Rectal smooth muscle tissue (tissue), 1 donor: ENCODE measurements around the gene KRT24.

ENCODE experiments used
- H3K27ac ChIP-seq: one replicate; pipeline ENCODE4 v1.7.0; 2013; ENCODE audit warnings: low read depth, low read length, inconsistent platforms
- H3K27me3 ChIP-seq: one replicate; pipeline ENCODE4 v1.7.0; 2013; ENCODE audit warnings: low read length; ENCODE audit not compliant: control insufficient read depth, insufficient read depth
- H3K36me3 ChIP-seq: one replicate; pipeline ENCODE4 v1.7.0; 2013; ENCODE audit warnings: low read length; ENCODE audit not compliant: control insufficient read depth, insufficient read depth
- H3K4me1 ChIP-seq: one replicate; pipeline ENCODE4 v1.7.0; 2013; ENCODE audit warnings: low read length; ENCODE audit not compliant: control insufficient read depth, insufficient read depth
- H3K4me3 ChIP-seq: one replicate; pipeline ENCODE4 v1.7.0; 2013; ENCODE audit warnings: low read length
- H3K9ac ChIP-seq: one replicate; pipeline ENCODE4 v1.7.0; 2013; ENCODE audit warnings: low read length

The KRT24 gene

DNA sequence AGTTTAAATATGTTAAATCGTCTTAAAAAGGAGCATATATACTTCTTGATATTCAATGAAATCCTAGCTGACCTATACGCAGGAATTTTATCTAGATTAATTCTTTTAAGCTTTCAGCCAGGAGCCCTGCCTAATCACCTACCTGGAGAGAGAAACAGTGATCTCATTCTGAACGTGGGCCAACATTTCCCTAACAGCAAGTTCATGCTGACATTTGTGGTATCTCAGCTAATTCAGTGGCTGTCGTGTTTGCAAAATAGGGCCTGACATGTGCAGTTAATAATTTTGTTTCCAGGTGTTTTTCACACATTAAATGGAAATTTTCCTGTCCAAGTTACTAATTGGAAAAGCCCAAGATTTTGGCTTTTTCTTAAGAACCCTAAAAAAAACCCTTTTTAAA, 17.4 kb downstream of the KRT24 start:
- Histone ChIP-seq H3K4me3 (no peak overlapping the region), H3K36me3 (no peaks in the 10 kb centered on the region), H3K27me3 (no peaks in the 10 kb centered on the region), H3K4me1 (no peaks in the 10 kb centered on the region), H3K27ac (no peak overlapping the region), H3K9ac (no peak overlapping the region)

DNA sequence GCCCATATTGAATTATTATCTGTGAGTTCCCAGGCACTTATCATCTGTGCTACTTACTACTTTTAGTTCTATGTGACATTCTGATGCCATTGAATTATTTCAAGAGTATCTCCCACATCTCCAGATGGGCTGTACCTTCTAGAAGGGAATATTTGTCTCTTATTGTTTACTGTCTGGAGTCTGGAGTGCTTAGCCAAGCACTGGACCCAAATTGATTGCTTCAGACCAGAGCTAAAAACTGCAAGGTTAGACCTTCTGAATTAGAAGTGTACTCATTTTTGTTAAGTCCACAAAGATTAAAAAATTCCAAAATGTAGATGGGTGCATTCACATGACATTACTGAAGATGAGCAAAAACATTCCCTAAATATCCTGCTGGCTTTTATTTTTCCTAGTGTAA, 22.6 kb downstream of the KRT24 start:
- H3K36me3 ChIP-seq: no peaks in the 10 kb centered on the region
- no peaks in the 10 kb centered on the region for H3K27me3 ChIP-seq
- H3K4me1 ChIP-seq: no peaks in the 10 kb centered on the region
- no peak overlapping the region for H3K4me3 ChIP-seq
- no peak overlapping the region for H3K9ac ChIP-seq
- H3K27ac ChIP-seq: no peak overlapping the region

DNA sequence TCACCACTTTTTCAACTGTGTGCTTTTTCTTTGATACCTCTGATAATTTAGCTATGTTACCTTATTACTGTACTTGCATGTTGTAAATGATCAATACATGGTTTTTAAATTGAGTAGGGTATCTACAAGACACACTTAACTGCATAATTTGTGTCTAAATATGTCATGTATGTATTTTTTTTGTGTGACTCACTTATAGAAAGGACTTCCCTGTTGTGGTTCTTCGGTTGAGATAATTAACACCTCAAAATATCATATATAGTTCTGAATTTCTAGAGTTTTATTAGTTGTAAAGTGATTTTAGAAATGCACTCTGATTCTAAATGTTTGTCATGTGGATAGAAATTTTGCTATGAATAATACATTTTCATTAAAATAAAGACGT, 24.0 kb downstream of the KRT24 start:
- Histone ChIP-seq H3K27me3 (no peaks in the 10 kb centered on the region), H3K4me1 (no peaks in the 10 kb centered on the region), H3K4me3 (no peak overlapping the region), H3K27ac (no peak overlapping the region), H3K36me3 (no peaks in the 10 kb centered on the region), H3K9ac (no peak overlapping the region)

DNA sequence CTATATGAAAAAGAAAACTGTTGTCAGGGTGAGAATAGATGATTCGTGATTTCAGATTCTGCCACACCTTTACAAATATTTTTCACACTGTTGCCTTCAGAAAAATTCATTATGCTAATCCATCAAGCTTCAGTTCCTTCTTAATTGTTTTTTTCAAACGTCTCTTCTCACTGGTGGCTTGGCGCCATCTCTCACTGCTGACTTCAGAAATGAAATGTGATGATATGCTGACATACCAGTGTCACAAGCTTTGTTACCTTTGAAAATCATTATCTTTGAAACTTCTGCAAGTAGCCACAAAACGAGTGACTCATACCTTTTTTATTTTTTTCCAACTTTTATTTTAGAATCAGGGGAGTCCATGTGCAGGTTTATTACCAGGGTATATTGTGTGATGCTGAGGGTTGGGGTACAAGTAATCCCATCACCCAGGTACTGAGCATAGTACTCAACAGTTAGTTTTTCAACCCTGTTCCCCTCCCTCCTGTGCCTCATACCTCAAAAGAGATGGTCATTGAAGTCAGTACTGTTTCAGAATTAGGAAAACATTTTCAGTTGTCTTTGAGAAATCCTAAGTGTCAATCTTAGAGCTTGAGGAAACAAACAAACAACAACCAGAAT, 24.5 kb downstream of the KRT24 start:
- Histone ChIP-seq H3K4me1 (no peaks in the 10 kb centered on the region), H3K27ac (no peak overlapping the region), H3K9ac (no peak overlapping the region), H3K4me3 (no peak overlapping the region), H3K27me3 (no peaks in the 10 kb centered on the region), H3K36me3 (no peaks in the 10 kb centered on the region)

DNA sequence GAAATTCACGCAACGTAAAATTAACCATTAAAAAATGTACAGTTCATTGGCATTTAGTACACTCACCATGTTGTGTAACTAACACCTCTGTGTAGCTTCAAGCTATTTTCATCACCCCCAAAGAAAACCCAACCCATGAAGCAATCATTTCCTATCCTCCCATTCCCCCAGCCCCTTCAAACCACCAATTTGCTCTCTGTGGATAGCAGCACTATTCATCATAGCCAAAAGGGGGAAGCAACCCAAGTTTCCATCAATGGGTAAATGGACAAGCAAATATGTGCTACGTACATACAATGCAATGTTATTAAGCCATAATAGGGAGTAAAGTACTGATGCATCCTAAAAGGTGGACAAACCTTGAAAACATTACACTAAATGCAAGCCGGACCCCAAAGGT, 27.6 kb downstream of the KRT24 start:
- Histone ChIP-seq H3K27ac (no peak overlapping the region), H3K4me3 (no peak overlapping the region), H3K9ac (no peak overlapping the region), H3K36me3 (no peaks in the 10 kb centered on the region), H3K4me1 (no peaks in the 10 kb centered on the region), H3K27me3 (no peaks in the 10 kb centered on the region)

- no peaks in the 10 kb centered on the region for H3K27me3 ChIP-seq
- no peaks in the 10 kb centered on the region for H3K4me1 ChIP-seq
- no peak overlapping the region for H3K27ac ChIP-seq
These were observed 30.9 kb downstream of the KRT24 start for GRCh38 chr17:40672654-40673053.

DNA sequence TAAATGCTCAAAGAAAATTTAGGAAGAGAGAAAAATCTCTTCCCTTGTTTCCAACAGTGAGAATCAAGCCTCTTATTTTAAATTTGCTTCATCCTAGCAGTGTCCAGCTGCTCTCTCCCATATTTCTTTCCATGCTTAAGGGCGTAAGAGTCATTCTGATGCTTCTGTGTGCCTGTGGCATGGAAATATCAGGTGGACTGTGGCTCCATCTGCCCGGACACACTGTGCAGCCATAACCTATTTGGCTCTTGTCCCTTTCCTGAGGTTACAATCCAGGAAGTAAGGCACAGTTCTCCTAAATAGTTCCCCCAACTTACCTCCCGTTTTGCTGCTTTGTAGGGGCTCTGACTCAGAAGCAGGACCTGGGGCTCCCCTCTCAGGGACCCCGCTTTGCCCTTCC, 32.3 kb downstream of the KRT24 start:
- H3K4me3 ChIP-seq: no peak overlapping the region
- no peaks in the 10 kb centered on the region for H3K27me3 ChIP-seq
- H3K27ac ChIP-seq: no peak overlapping the region
- H3K9ac ChIP-seq: no peak overlapping the region
- no peaks in the 10 kb centered on the region for H3K36me3 ChIP-seq
- H3K4me1 ChIP-seq: no peaks in the 10 kb centered on the region

More at GRCh38 chr17:40672654-40673053, 30.9 kb downstream of the KRT24 start:
- no peaks in the 10 kb centered on the region for H3K36me3 ChIP-seq
- H3K9ac ChIP-seq: no peak overlapping the region
- H3K4me3 ChIP-seq: no peak overlapping the region

DNA sequence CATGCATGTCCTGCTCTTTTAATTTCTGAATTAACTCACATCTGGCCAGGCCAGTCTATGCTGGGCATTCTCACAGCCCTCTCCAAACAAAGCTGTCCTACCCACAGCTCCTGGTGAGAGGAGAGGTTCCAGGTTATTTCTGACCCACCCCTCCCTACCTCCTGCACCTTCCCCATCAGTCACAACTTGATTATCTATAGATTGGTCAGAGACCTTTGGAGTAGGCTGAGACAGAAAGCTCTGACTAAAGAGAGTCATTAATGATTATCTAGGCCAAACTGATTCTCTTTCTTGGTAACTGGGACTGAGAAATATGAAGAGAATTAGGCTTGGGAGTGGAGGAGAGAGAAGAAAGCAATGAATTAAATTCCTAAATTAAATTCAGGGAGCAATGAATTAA, 37.2 kb downstream of the KRT24 start:
- Histone ChIP-seq H3K27me3 (peaks cover 7% of the 10 kb centered on the region), H3K9ac (no peak overlapping the region), H3K4me1 (peaks cover 2% of the 10 kb centered on the region), H3K4me3 (no peak overlapping the region), H3K27ac (no peak overlapping the region), H3K36me3 (no peaks in the 10 kb centered on the region)

DNA sequence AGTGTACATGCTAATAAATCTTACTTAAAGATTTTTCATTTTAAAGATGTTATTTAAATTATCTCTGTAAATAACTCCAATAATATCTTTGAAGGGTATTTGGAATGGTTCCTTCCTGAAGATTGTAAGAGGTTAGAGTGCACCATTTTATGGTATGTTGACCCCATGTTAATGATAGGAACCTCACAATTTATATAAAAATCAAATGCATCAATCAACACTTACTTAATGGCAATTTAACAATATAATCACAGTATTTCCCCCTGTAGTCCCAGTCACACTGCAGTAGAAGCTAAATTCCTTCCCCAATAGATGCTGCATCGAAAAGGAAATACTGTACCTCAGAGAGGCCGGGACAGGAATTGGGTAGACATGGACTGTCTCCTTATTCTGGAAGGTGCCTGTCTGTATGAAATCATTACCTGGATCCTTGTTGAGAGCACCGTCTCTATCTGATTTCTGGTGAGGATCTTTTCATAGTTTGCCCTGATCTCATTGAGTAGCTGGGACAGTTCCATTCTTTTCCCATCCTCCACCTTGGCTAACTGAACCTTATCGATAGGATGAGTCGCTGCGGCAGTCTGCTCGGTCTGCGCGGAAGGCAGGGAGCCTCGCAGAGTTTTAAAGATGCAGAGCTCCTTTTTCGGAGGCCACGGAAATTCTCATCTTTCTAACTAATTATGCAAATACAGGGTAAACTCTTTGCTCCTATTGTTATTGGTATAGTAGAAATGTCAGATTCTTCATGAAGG, 38.8 kb downstream of the KRT24 start, which contains the start of gene KRT222:
KRT222 (minus strand) TSS at position 596 of the 752 bp plus-strand sequence; CDS start at position 518, 78 bp downstream.
- H3K9ac ChIP-seq: no peak within 1 kb of the TSS
- peak within 1 kb of the TSS; percentile 32 for H3K4me3 ChIP-seq
- no peak within 1 kb of the TSS for H3K27ac ChIP-seq
- peaks cover 2% of the 10 kb centered on the region for H3K4me1 ChIP-seq
- peaks cover 7% of the 10 kb centered on the region for H3K27me3 ChIP-seq
- H3K36me3 ChIP-seq: no peaks in the 10 kb centered on the region

- peaks cover 7% of the 10 kb centered on the region for H3K27me3 ChIP-seq
- no peak overlapping the region for H3K4me3 ChIP-seq
- H3K36me3 ChIP-seq: no peaks in the 10 kb centered on the region
- peaks cover 2% of the 10 kb centered on the region for H3K4me1 ChIP-seq
- H3K9ac ChIP-seq: no peak overlapping the region
- H3K27ac ChIP-seq: no peak overlapping the region
These were observed 40.3 kb downstream of the KRT24 start for GRCh38 chr17:40663252-40663651.

DNA sequence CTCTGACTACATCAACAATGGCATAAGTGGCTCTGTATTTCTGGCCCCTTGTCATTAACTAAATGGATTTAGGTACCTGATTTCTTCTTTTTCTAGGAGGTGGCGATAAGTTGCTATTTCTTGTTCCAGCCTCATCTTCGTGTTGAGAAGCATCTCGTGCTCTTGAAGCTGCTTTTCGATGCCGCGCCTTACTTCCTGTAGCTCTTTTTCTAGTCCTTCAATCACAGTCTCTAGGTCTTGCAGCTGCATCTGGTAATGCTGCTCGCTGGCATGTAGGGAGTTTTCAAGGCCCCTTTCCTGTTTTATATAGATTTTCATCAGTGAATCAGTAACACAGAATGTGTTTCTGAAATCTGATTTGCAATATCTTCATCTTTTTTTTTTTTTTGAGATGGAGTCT, 43.6 kb downstream of the KRT24 start:
- H3K36me3 ChIP-seq: no peaks in the 10 kb centered on the region
- no peak overlapping the region for H3K9ac ChIP-seq
- peaks cover 1% of the 10 kb centered on the region for H3K4me1 ChIP-seq
- H3K27ac ChIP-seq: no peak overlapping the region
- no peak overlapping the region for H3K4me3 ChIP-seq
- H3K27me3 ChIP-seq: peaks cover 4% of the 10 kb centered on the region

- Histone ChIP-seq H3K27me3 (no peaks in the 10 kb centered on the region), H3K36me3 (no peaks in the 10 kb centered on the region), H3K27ac (no peak overlapping the region), H3K4me3 (no peak overlapping the region), H3K4me1 (no peaks in the 10 kb centered on the region), H3K9ac (no peak overlapping the region)
These were observed 45.2 kb downstream of the KRT24 start for GRCh38 chr17:40658396-40658795.

DNA sequence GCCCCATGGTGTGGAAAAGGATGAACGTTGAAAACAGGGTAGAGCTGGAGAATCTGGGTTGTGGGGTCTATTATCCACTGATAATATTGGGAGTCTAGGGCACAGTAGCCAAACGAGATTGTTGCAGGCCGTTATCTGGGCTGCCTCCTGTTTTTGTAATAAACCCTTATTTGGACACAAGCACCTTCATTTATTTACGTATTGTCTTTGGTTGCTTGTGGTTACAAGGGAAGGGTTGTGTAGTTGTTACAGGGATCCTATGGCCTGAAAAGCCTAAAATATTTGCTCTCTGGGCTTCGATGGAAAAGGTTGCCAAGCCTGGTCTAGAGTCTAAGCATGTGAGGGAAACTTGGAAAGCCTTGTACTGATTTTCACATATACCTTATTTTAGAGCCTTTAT, 51.6 kb downstream of the KRT24 start:
- Histone ChIP-seq H3K4me3 (no peak overlapping the region), H3K4me1 (peaks cover 7% of the 10 kb centered on the region), H3K27me3 (no peaks in the 10 kb centered on the region), H3K36me3 (no peaks in the 10 kb centered on the region), H3K27ac (no peak overlapping the region), H3K9ac (no peak overlapping the region)
